ENCODE measurements around the gene IFNGR2.

Gene IFNGR2

DNA sequence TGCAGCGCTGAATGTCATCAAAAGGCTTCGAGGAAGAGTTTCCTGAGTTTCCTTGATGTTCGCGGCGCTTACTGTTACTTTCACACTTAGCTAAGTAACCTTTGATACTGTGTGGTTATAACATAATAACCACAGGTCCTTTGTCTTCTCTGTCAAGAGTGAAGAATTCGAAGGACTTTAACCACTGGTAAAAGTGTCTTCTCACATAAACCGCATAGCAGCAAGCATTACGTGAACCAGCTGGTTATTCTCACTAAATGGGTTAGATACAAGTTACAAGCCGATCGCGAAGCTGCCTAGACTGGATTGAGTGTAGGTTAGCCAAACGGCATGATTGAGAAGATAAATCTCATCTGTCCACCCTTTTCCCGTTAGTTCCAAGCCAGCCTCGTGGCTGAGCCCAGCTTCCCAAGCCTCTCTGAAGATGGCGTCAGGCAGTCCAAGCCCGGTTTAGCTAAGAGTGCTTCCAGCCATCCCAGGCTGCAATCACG, 18.3 kb upstream of the IFNGR2 start:
- TF ChIP-seq, protein P1, sequence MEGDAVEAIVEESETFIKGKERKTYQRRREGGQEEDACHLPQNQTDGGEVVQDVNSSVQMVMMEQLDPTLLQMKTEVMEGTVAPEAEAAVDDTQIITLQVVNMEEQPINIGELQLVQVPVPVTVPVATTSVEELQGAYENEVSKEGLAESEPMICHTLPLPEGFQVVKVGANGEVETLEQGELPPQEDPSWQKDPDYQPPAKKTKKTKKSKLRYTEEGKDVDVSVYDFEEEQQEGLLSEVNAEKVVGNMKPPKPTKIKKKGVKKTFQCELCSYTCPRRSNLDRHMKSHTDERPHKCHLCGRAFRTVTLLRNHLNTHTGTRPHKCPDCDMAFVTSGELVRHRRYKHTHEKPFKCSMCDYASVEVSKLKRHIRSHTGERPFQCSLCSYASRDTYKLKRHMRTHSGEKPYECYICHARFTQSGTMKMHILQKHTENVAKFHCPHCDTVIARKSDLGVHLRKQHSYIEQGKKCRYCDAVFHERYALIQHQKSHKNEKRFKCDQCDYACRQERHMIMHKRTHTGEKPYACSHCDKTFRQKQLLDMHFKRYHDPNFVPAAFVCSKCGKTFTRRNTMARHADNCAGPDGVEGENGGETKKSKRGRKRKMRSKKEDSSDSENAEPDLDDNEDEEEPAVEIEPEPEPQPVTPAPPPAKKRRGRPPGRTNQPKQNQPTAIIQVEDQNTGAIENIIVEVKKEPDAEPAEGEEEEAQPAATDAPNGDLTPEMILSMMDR (IDR thresholded peaks at IDR 0.05; ENCODE audit: control insufficient read depth, extremely low read depth, insufficient read depth): no peak
- H3K4me3 ChIP-seq (ENCODE audit: low read depth, low read length): no peak overlapping the region
- DNase-seq (ENCODE audit: low read depth): no peak

DNA sequence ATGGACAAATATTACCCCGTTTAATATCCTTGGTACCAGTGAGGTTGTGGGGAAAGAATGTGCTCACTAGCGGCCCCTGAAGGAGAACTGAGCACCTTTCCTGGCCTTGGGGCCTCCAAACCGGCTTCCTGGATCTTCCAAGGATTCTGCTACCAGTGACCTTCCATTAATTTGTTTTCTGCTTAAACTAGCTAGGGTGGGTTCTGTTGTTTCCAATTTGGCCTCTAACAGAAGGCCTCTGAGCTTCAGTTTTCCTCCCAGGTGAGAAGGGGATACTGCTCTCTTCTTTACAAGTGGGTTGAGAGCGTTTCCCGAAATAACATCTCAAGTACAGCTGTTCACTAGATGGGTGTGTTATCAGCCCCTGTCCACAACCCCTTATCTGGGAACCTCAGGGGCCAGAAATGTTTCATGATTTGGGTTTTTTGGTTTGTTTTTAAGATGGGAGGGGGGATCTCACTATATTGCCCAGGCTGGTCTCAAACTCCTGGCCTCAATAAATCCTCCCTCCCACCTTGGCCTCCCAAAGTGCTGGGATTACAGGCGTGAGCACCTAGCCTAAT, 16.9 kb upstream of the IFNGR2 start:
- TF ChIP-seq, protein P1 (IDR thresholded peaks at IDR 0.05; ENCODE audit: control insufficient read depth, extremely low read depth, insufficient read depth): no peak
- H3K4me3 ChIP-seq (ENCODE audit: low read depth, low read length): no peak overlapping the region
- no peak for DNase-seq (ENCODE audit: low read depth)

DNA sequence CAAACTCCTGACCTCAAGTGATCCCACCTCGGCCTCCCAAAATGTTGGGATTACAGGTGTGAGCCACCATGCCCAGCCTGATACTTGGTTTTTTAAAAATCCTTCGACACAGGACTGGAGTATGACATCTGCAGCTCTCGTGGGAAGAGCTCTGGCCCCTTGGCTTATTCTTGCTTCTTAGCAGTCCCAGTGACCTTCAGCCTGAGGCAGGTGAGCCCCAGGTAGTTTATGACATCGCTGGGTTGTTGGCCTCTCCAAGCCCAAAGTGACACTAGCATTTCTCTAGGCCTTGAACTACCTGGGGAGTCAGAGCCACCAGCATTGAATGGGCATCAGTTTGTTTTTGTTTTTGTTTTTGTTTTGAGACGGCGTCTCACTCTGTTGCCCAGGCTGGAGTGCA, 15.9 kb upstream of the IFNGR2 start:
- no peak overlapping the region for H3K4me3 ChIP-seq (ENCODE audit: low read depth, low read length)
- TF ChIP-seq, protein P1 (IDR thresholded peaks at IDR 0.05; ENCODE audit: control insufficient read depth, extremely low read depth, insufficient read depth): no peak
- DNase-seq (ENCODE audit: low read depth): no peak

DNA sequence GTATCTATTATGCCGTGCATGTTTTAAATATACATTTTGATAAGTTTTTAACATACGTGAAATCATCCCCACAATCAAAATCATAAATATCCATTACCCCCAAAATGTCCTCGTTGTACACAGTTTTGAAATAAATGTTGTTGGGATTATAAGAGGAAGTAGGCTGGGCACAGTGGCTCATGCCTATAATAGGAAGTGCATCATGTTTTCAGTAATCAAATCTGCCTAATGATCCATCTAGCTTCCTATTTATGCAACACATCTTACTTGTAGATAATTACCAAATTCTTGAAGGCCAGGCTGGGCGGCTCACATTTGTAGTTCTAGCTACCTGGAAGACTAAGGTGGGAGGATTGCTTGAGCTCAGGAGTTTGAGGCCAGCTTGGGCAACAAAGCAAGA, 15.0 kb upstream of the IFNGR2 start:
- DNase-seq (ENCODE audit: low read depth): no peak
- TF ChIP-seq, protein P1 (IDR thresholded peaks at IDR 0.05; ENCODE audit: control insufficient read depth, extremely low read depth, insufficient read depth): no peak
- no peak overlapping the region for H3K4me3 ChIP-seq (ENCODE audit: low read depth, low read length)

DNA sequence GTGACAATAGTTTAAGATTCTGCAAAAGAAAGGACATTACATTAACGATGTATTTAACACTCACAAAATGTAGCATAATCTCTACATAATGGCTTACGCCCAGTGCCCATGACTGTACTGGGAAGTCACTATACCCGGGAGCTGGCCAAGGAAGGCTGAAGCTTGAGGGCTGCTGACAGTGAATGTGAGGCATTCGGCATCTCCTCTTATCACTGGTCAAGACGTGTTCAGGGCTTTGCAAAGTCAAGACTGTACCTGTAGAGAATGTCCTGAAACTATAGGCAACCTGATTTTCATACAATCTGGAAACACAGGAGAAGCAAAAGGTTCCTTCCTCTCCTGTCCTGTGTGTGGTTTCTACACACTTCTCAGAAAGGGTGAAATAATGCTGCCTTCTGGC, 12.7 kb upstream of the IFNGR2 start:
- TF ChIP-seq, protein P1 (IDR thresholded peaks at IDR 0.05; ENCODE audit: control insufficient read depth, extremely low read depth, insufficient read depth): no peak
- no peak for DNase-seq (ENCODE audit: low read depth)
- no peak overlapping the region for H3K4me3 ChIP-seq (ENCODE audit: low read depth, low read length)

DNA sequence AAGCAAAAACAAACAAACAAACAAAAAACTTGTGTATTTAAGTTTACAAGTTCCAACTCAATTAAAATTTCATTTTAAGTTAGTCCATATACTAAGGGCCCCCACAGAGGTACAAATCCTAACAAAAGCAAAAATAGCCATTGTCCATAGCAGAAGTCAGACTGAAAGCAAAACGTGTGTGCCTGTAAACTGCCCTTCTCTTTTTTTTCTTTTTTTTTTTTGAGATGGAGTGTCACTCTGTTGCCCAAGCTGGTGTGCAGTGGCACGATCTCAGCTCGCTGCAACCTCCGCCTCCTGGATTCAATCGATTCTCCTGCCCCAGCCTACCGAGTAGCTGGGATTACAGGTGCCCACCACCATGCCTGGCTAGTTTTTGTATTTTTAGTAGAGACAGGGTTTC, 11.6 kb upstream of the IFNGR2 start:
- TF ChIP-seq, protein P1 (IDR thresholded peaks at IDR 0.05; ENCODE audit: control insufficient read depth, extremely low read depth, insufficient read depth): no peak
- DNase-seq (ENCODE audit: low read depth): no peak
- no peak overlapping the region for H3K4me3 ChIP-seq (ENCODE audit: low read depth, low read length)

Data from LNCaP clone FGC (cell line).